ENCODE results near the gene LPCAT1.
"Not testable (repeated sequence)": the region's sequence is repeated elsewhere in the genome, so short reads cannot be mapped to it uniquely, and the experiment has no call there.

LPCAT1 gene

GRCh38 chr5:1475544-1475900 is 48.2 kb downstream of the LPCAT1 start:
- not testable (repeated sequence) for DNase-seq

GRCh38 chr5:1474866-1475543 is 48.8 kb downstream of the LPCAT1 start:
- DNase-seq: no peak

DNA sequence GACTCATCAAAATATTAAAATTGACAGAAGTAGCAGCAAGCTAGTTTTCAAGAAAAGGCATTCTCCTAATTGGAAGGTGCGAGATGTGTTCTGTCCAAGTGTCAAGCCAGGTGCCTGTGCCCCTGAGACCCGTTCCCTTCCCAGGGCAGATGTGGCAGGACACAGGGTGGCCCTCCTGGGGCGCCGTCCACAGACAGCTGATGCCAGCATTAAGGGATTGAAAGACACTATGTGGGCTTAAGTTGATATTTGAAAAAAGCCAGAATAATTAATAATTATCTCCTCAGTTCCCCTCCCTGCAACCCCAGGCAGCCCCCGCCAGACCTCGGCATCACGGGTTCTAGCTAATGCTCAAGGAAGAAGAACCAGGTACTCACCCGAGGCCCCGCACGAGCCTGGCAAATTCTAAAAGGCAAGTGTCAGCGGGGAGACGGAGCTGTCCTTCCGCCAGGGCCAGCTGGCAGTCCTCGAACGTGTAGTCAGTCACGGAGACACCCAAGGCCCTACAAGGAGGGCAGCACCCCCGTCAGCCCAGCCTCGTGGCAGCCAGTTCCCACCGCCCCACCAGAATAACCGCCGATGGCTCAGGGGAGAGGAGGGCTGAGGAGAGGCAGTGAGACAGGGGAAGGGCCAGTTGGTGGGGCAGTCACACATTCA is 49.4 kb downstream of the LPCAT1 start:
- no peak for DNase-seq

DNA sequence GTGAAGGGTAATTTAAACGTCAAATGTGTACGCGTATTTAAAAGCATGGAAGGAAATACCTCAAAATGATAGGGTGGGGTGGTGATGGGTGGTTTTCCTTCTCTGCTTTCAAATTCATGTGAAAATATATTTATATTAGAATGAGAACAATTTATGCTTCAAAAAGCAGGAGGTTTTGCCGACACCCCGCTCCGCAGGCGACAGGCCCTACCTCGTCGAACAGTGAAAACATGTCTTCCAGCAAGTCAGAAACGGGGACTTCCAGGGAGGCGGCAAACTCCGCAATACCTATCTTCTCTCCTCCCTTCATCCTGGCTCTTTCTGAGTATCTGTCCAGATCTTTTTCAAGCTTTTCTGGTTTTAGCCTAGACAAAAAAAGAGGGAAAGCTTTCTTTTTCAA is 50.0 kb downstream of the LPCAT1 start:
- no peak for DNase-seq

DNA sequence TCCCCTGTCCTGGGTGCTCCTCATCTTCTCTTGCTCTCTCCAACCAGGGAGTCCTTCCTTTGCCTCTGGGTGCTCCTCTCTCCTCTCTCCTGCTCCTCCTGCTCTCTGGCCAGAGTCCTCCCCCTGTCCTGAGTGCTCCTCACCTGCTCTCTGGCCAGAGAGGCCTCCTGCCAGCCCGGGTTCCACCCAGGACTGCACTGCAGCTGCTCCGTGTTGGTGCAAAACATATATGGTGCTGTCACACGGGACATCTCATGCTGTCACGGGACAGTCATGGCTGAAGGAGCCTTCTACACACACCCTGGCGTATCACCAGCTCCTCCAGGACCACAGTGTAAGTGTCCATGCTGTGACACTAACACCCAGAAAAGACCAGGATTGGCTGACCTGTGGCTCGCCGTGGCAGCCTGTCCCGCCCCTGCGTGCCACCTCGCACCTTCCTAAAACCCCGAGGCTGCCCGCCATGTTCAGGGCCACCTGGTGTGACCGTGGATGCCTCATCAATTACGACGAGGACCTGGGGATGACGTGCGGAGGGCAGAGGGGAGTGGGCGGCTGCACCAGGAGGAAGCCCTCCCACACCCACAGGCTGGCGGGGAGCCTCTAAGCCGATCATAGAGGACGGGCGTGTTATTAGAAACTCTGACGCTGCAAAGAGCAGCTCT is 50.7 kb downstream of the LPCAT1 start:
- DNase-seq: no peak

- DNase-seq: no peak
These were observed 51.5 kb downstream of the LPCAT1 start for GRCh38 chr5:1471997-1472963.

- DNase-seq: no peak
These were observed 52.4 kb downstream of the LPCAT1 start for GRCh38 chr5:1471240-1471853.

GRCh38 chr5:1470762-1471211 is 53.0 kb downstream of the LPCAT1 start:
- DNase-seq: no peak

DNA sequence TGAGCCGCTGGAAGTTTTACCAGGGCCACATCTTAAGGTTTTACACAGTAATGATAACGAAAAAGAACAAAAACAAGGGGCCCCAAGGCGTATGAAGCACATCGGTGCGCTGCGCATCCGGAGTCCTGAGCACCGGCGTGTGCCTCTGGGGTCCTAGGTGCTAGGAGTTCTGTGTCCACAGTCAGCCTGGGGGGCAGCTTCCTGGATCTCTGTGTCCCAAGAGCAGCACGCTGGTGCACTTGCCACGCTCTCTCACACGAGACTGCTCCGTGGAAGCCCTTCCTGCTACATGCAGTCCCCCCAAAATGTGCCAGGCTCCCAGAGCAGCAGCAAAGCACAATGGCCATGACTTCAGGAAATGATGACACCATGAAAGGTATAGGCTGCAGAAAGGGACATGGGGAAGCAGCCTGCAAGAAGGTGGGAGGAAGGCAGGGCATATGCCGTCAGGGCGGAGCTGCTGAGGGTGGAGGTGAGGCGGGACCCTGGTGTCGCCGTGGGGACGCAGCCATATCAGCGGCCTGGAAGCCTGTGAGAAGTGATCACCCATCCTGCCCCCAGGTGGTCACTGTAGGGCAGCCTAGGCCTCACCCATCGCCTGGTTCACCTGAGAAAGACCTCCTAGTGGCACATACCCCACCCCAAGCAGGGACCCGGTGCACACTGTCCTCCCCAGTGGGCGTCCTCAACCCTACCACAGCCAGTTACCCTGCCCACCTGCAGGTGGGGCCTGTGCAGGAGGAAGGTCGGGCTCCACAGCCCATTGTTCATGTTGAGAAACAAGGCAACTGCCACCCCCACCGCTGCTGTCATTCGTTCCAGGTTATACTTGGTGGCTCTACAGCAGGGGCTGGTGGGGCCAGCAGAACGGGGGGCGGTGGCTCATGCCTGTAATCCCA is 54.9 kb downstream of the LPCAT1 start:
- DNase-seq: no peak

DNA sequence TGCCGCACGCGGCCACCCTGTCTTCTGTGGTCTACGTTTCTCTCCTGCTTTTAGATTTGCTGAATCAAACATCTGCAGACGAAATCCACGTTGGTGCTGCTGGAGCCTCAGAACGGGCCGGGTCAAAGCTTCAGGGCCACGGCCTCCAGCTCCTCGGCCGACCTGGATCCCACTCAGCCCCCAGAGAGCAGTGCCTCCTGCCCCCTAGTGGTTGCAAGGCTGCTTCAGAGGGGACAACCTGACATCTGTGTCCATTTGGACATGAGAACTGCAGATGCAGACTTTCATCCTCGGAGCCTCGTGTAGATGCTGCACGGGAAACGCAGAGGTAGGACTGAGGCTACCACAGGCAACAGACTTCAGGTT is 55.5 kb downstream of the LPCAT1 start:
- no peak for DNase-seq

- no peak for DNase-seq
These were observed 56.2 kb downstream of the LPCAT1 start for GRCh38 chr5:1467341-1468246.

DNA sequence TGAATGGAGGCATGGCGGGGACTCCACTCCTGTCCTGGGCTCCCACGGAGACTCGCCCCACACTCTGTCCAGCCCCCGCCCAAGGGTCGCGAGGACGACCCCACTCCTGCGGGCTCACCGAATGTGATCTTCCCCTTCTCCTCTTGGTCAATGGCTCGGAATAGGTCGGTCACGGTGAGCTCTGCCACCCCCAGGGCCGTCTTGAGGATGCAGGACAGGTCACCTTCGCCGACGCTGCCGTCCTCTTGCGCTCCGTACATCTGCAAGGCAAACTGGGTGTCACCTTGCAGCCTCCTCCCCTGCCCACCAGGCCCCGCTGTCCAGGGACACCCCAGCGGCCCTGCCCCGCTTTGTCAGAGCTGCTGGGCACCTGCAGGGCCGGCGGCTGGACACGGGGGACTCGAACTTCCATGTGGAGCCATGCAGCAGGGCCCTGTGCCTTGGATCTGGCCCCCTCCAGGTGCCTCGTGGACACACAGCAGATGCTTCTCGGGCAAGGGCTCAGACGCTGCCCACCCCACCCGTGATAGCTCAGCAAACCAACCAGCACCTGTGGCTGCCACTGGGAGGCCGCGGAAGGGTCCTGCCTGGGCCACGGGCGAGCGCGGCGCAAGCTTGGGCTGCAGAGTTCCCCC is 57.0 kb downstream of the LPCAT1 start:
- DNase-seq: no peak

- no peak for DNase-seq
These were observed 57.7 kb downstream of the LPCAT1 start for GRCh38 chr5:1465966-1466471.

GRCh38 chr5:1465117-1465516 is 58.6 kb downstream of the LPCAT1 start:
- no peak for DNase-seq

DNA sequence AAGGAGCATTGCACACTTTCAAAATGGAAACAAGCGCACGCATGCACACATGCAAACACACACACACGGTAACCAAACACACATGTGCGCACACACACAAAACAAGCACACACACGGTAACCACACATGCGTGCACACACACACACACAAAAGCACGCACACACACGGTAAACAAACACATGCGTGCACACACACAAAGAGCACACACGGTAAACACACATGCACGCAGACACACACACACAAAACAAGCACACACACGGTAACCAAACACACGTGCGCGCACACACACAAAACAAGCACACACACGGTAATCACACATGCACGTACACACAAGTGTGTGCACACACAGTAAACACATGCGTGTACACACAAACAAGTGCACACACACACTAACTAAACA is 59.2 kb downstream of the LPCAT1 start:
- no peak for DNase-seq

DNA sequence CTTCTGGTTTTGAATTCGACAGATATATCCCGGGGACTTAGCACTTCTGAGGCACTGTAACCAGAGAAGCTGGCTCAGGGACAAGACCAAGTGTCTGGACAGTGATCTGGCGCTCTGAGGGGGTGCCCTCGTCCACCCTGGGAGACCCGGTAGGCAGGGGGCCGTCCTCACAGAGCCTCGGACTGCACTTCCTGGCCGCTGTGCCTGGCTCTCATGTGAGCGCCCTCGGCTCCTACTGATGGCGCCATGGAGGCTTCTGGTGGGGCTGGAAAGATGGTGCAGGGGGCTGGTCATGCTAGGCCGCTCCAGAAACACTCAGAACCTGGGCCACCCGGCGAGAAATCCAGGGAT is 59.7 kb downstream of the LPCAT1 start:
- DNase-seq: no peak

GRCh38 chr5:1463326-1464095 is 60.2 kb downstream of the LPCAT1 start:
- DNase-seq: no peak

DNA sequence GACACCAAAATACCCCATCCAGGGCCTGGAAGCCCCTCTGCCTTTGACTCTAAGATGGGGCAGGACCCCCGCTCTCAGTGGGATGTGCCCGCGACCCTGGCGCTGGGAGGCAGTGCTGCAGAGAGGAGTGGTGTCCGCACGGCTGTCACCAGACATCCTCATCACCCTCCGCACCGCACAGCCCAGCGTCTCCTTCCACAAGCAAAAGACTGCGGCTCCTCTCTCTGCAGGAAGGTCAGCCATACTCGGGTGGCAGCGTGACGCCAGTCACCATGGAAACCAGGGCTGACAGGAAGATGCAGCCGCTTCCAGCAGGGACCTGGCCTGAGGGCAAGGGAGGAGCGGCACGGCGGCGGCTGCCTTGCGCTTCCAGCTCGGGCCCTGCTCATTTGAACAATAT is 61.4 kb downstream of the LPCAT1 start:
- DNase-seq: no peak

DNA sequence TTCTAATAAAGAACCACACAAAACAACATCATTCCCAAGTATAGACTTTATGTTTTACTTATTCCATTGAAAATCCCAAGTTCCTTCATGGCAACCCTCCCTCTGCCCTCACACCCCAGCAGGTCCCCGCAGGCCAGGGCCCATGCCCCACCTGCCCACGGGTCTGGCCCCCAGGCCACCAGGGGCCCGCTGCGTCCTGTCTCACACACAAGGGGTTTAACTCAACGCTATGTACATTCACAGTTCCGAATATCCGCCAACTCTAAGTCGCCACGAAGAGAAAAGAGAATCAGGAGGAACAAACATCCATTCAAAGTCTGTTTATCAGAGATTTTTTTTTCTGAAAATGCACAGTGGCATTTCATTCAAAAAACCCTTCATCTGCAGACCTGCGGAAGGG is 62.4 kb downstream of the LPCAT1 start:
- no peak for DNase-seq

Data from activated effector memory CD4-positive, alpha-beta T cell treated with Interleukin-2 at 50 U/mL for 16 hours (primary cell).